Middle frontal gyrus (tissue), 1 donor: ENCODE data around the gene KCNAB2.
A peak's percentile ranks its signal among the peaks of the same experiment; 100 is the strongest.
"Not testable (repeated sequence)": the region's sequence is repeated elsewhere in the genome, so short reads cannot be mapped to it uniquely, and the experiment has no call there.

Experiments
- DNase-seq: peaks from one replicate; pipeline ENCODE4 v3.0.0-alpha.2; 2015; ENCODE audit warnings: low spot score; ENCODE audit errors: extremely low spot score

The KCNAB2 gene

GRCh38 chr1:6009120-6010040 lies 36.3 kb upstream of the KCNAB2 start:
- DNase-seq: no peak

- no peak for DNase-seq
These were observed 35.1 kb upstream of the KCNAB2 start for GRCh38 chr1:6010554-6010953.

- DNase-seq: no peak
These were observed 34.3 kb upstream of the KCNAB2 start for GRCh38 chr1:6011161-6011945.

GRCh38 chr1:6011946-6012258 lies 33.8 kb upstream of the KCNAB2 start:
- no peak for DNase-seq

- DNase-seq: no peak
These were observed 33.0 kb upstream of the KCNAB2 start for GRCh38 chr1:6012529-6013318.

- no peak for DNase-seq
These were observed 32.2 kb upstream of the KCNAB2 start for GRCh38 chr1:6013491-6013890.

GRCh38 chr1:6014130-6014999 lies 31.3 kb upstream of the KCNAB2 start:
- peak; percentile 29 for DNase-seq

GRCh38 chr1:6016191-6016865 lies 29.4 kb upstream of the KCNAB2 start:
- no peak for DNase-seq

- DNase-seq: not testable (repeated sequence)
These were observed 28.0 kb upstream of the KCNAB2 start for GRCh38 chr1:6017654-6018053.

- no peak for DNase-seq
These were observed 26.4 kb upstream of the KCNAB2 start for GRCh38 chr1:6019166-6019845.

GRCh38 chr1:6022193-6022592 lies 23.5 kb upstream of the KCNAB2 start:
- no peak for DNase-seq

- DNase-seq: no peak
These were observed 22.3 kb upstream of the KCNAB2 start for GRCh38 chr1:6023346-6023745.

- no peak for DNase-seq
These were observed 21.3 kb upstream of the KCNAB2 start for GRCh38 chr1:6024376-6024775.

- DNase-seq: no peak
These were observed 20.2 kb upstream of the KCNAB2 start for GRCh38 chr1:6025269-6026094.

GRCh38 chr1:6026095-6026809 lies 19.4 kb upstream of the KCNAB2 start:
- DNase-seq: no peak

GRCh38 chr1:6027591-6027990 lies 18.1 kb upstream of the KCNAB2 start:
- DNase-seq: no peak

- DNase-seq: no peak
These were observed 17.4 kb upstream of the KCNAB2 start for GRCh38 chr1:6028042-6028850.
